Left lobe of liver (tissue), 2 donors: ENCODE measurements around the gene CCER1. TPM values are rescaled to one million over a fixed set of nuclear protein-coding genes. Genes with fewer than 3 reads are reported as not detected.

Experiments
- ATAC-seq: fragments of 200-7000 bp; cut with Tn5 transposase; one replicate; pipeline ENCODE4 v1.9.1; 2020; ENCODE audit warnings: mild to moderate bottlenecking, moderate library complexity
- DNase-seq: peaks from one replicate; pipeline ENCODE4 v3.0.0-alpha.2; 2020; ENCODE audit warnings: low spot score
- total RNA-seq: library from RNA; stranded (reverse); gene quantifications from one replicate; pipeline ENCODE4 v1.2.1, GENCODE V29; 2021
- donor health status: DM: no; HTN: no; CAD: no; lungs with moderate emphysema.
- donor health status: DM: no; HTN: yes; CAD: no.

Gene CCER1
- total RNA-seq, 1 donor from 2014 or later: not detected

DNA sequence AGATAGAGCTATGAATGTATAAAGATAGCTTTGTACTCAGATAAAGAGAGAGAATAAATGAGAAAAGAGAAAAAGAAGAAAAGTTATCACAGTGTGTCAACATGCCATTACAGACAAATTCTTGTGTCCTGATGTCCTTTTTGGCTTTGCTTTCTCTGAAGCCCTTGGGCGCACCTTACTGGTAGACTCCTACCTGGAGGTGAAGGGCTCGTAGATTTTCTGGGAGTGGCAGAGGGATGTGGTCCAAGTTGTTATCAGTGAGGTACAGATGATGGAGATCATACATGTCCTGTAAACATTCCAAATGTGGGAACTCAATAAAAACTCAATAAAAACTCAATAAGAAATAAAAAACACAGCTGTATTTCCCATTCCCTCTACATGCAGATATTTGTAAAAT lies 14.9 kb upstream of the CCER1 start:
- no peak for DNase-seq
- ATAC-seq: no peak

- ATAC-seq: no peak
- DNase-seq: no peak
Measured at GRCh38 chr12:90969346-90969745, 14.4 kb upstream of the CCER1 start.

- DNase-seq (no peak), ATAC-seq (no peak)
Measured at GRCh38 chr12:90965204-90965603, 10.2 kb upstream of the CCER1 start.

DNA sequence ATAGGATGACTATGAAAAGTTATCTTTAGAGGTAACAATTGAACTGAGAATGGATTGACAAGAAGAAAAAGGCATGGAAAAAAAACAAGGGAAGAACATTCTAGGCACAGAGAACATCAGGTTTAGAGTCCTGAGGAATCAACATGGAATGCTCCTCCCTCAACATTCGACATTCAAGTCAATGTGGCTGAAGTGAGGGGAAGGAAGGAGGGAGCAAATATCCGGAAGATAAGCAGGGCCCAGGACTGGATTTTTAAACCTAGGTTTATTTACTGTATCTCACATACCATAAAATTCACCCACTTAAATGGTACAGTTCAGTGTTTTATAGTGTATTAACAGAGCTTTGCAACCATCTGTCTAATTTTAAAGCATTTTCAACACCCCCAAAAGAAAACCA lies 9.6 kb upstream of the CCER1 start:
- no peak for ATAC-seq

GRCh38 chr12:90963946-90964345 lies 9.0 kb upstream of the CCER1 start:
- no peak for ATAC-seq
- DNase-seq: no peak

More for the DNA sequence above, 9.6 kb upstream of the CCER1 start:
- no peak for DNase-seq

DNA sequence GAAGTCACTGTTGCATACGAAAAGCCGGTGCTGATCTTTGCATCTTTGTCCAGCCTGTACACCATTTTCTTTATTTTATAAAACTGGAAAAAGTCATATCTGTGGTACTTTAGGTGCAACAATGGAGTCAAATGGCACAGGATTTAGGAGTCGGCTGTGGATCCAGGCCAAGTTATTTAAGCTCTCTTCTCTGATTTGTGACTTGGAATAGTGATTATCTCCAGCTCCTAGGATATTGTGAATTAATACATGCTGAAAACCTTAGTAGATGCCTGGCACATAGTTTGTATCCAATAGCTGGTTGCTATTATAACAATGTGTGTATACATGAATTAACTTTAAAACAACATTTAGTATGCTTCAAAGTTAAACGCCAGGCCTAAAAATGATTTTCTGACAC lies 6.2 kb upstream of the CCER1 start:
- DNase-seq (no peak), ATAC-seq (no peak)

- peak; percentile 89 for ATAC-seq
Measured at GRCh38 chr12:90959538-90960139, 4.7 kb upstream of the CCER1 start.

GRCh38 chr12:90959032-90959431 lies 4.1 kb upstream of the CCER1 start:
- DNase-seq (no peak), ATAC-seq (no peak)

More at GRCh38 chr12:90959538-90960139, 4.7 kb upstream of the CCER1 start:
- DNase-seq: no peak

GRCh38 chr12:90958347-90958746 lies 3.4 kb upstream of the CCER1 start:
- no peak for ATAC-seq
- no peak for DNase-seq

GRCh38 chr12:90954428-90954827 lies 548 bp downstream of the CCER1 start:
- DNase-seq (no peak), ATAC-seq (no peak)

- DNase-seq (no peak), ATAC-seq (no peak)
Measured at GRCh38 chr12:90953956-90954421, 987 bp downstream of the CCER1 start.

DNA sequence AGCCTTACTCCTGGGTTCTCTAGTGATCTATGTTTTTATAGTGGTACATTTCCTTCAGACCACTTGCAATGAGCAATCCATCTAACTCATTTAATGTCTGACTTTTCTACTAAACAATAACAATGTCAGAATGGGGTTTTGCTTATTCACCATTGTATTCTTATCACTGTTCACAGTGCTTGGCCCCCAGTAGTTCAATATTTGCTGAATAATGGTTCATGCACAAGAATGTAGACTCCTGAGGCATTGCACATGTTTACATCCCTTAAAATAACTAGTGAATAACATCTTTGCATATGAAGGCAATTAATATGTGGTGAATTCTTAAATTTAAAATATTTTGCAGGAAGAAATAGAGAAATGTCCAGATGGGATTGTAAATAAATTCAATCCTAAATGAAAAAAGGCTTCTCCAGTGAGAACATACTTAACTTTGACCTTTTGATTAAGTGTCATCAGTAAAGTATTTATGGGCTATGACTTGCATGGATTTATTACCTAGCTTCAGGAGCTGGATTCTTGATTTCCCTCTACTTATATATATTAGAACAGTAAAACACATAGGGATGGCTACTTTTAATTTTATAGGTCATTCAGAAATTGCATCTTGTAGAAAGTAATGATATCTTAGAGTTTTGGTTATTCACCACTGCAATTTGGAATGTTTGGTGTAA lies 3.4 kb downstream of the CCER1 start:
- DNase-seq (no peak), ATAC-seq (no peak)

- DNase-seq (no peak), ATAC-seq (no peak)
Measured at GRCh38 chr12:90947869-90948268, 7.1 kb downstream of the CCER1 start.

GRCh38 chr12:90945070-90945649 lies 9.8 kb downstream of the CCER1 start:
- ATAC-seq (peak; percentile 68), DNase-seq (no peak)

DNA sequence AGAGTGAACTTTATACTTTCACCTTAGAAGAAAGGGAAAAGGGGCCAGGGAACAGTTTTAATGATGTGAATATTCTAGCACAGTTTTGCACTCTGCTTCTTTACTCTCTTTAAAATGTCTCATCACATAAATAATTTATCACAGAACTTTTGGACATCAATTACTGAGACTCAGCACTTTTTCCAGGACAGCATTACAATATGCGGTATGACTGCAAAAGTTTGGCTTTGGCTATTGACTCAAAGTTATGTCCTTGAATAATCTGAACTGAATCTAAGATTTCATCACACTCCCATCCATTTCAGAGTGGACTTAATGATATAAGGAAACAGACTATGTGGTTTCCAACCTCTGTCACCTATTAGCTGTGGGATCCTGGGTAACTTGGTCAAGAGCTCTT lies 11.7 kb downstream of the CCER1 start:
- no peak for ATAC-seq
- no peak for DNase-seq

- no peak for DNase-seq
- ATAC-seq: peak; percentile 79
Measured at GRCh38 chr12:90940872-90941499, 14.0 kb downstream of the CCER1 start.

- ATAC-seq (peak; percentile 44), DNase-seq (no peak)
Measured at GRCh38 chr12:90939382-90939781, 15.6 kb downstream of the CCER1 start.

GRCh38 chr12:90938451-90938850 lies 16.5 kb downstream of the CCER1 start:
- no peak for DNase-seq
- no peak for ATAC-seq

DNA sequence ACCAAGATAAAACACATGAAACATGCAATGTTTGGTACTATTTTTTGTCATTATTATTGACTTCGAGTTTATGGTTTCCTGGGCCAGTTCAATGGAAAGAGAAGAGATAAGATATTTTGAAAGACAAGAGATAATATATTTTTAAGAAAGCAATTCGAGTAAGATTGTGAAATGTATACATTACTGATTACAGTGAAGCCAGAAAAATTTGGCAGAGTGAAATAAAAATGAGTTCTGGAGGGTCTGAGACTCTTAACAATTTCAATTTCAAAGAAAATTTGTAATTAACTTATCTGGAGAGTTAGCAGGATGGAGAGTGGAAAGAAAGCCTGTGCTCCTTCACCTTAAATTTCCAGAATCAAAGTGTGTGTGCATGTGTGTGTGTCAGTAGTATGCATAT lies 17.3 kb downstream of the CCER1 start:
- DNase-seq (no peak), ATAC-seq (no peak)

- DNase-seq (no peak), ATAC-seq (no peak)
Measured at GRCh38 chr12:90936230-90937005, 18.6 kb downstream of the CCER1 start.

GRCh38 chr12:90925562-90925961 lies 29.4 kb downstream of the CCER1 start:
- no peak for DNase-seq
- peak; percentile 91 for ATAC-seq
